K562 (cell line): ENCODE measurements around the gene RSRC1. TPM values are rescaled to one million over a fixed set of nuclear protein-coding genes. Genes with fewer than 3 reads are reported as not detected.

Source experiments
- CAMTA2 ChIP-seq: fragments of 250-450 bp; sonication (Bioruptor Pico); conservative IDR thresholded peaks from 2 replicates; pipeline ENCODE4 v1.5.1; 2022
- CREB1 ChIP-seq, 2 experiments: sonication (generic) in 1 of 2; formaldehyde crosslinking in 1 of 2; IDR thresholded peaks; 2 replicates each; pipeline versions ENCODE4 v1.6.1 to v1.8.0; 2012 to 2022; ENCODE audit warnings: inconsistent platforms in 1 of 2, mild to moderate bottlenecking in 1 of 2, missing genetic modification reagents in 1 of 2, moderate library complexity in 1 of 2
- CSDE1 ChIP-seq, 2 experiments: fragments of 450-650 bp; IDR thresholded peaks; 2 replicates each; pipeline ENCODE4 v1.6.1; 2016; ENCODE audit warnings: mild to moderate bottlenecking in 1 of 2
- FOXM1 ChIP-seq, 2 experiments: fragments of 450-650 bp in 1 of 2; sonication (generic) in 1 of 2; formaldehyde crosslinking in 1 of 2; IDR thresholded peaks; 2 replicates each; pipeline versions ENCODE4 v1.6.1 to v1.9.0; 2017 to 2022; ENCODE audit warnings: low read depth in 2 of 2, mild to moderate bottlenecking in 2 of 2, missing genetic modification reagents in 1 of 2, moderate library complexity in 1 of 2
- HDAC8 ChIP-seq: fragments of 450-650 bp; IDR thresholded peaks from 2 replicates; pipeline ENCODE4 v1.6.1; 2016; ENCODE audit warnings: mild to moderate bottlenecking, missing genetic modification characterization, moderate library complexity, missing compliant biosample characterization
- HNRNPL ChIP-seq: fragments of 200-400 bp; formaldehyde crosslinking; IDR thresholded peaks from 2 replicates; pipeline ENCODE4 v1.6.1; 2017; ENCODE audit warnings: low read depth, mild to moderate bottlenecking, low read length
- HOXB6 ChIP-seq: fragments of 250-450 bp; sonication (Bioruptor Pico); IDR thresholded peaks from 2 replicates; pipeline ENCODE4 v1.5.1; 2022; ENCODE audit warnings: mild to moderate bottlenecking, borderline replicate concordance
- IFI16 ChIP-seq: fragments of 250-450 bp; sonication (Bioruptor Pico); IDR thresholded peaks from 2 replicates; pipeline ENCODE4 v2.1.2; 2022; ENCODE audit warnings: mild to moderate bottlenecking, inconsistent platforms
- LCOR ChIP-seq: sonication (generic); formaldehyde crosslinking; IDR thresholded peaks from 2 replicates; pipeline ENCODE4 v1.8.0; 2022; ENCODE audit warnings: mild to moderate bottlenecking, missing genetic modification reagents
- NR3C1 ChIP-seq: sonication (generic); formaldehyde crosslinking; IDR thresholded peaks from 2 replicates; pipeline ENCODE4 v1.8.1; 2022; ENCODE audit warnings: missing genetic modification reagents
- RFX1 ChIP-seq: fragments of 450-650 bp; IDR thresholded peaks from 2 replicates; pipeline ENCODE4 v1.6.1; 2016; ENCODE audit warnings: mild to moderate bottlenecking, moderate library complexity
- SRF ChIP-seq, 2 experiments: fragments of 250-450, 450-650 bp in 1 of 2; sonication (Bioruptor Pico) in 1 of 2; sonication (generic) in 1 of 2; formaldehyde crosslinking; IDR thresholded peaks; 2 replicates each; pipeline versions ENCODE4 v1.5.0 to v1.5.1; 2020 to 2022; ENCODE audit warnings: mild to moderate bottlenecking in 1 of 2, missing genetic modification reagents in 1 of 2
- TEAD1 ChIP-seq, 2 experiments: fragments of 450-650 bp in 1 of 2; sonication (generic) in 1 of 2; formaldehyde crosslinking; IDR thresholded peaks; 2 replicates each; pipeline versions ENCODE4 v1.4.0 to v1.8.0; 2020 to 2022; ENCODE audit warnings: mild to moderate bottlenecking in 2 of 2, missing genetic modification reagents in 1 of 2
- XRCC5 ChIP-seq: fragments of 200-400 bp; formaldehyde crosslinking; IDR thresholded peaks from 2 replicates; pipeline ENCODE4 v1.6.1; 2017; ENCODE audit warnings: low read depth, mild to moderate bottlenecking, low read length
- ZBTB8A ChIP-seq: fragments of 450-650 bp; IDR thresholded peaks from 2 replicates; pipeline ENCODE4 v1.6.1; 2018; ENCODE audit warnings: mild to moderate bottlenecking, moderate library complexity; ENCODE audit not compliant: partially characterized antibody
- ZKSCAN3 ChIP-seq: fragments of 250-450 bp; sonication (Bioruptor Pico); IDR thresholded peaks from 2 replicates; pipeline ENCODE4 v1.4.0; 2020
- polyA plus RNA-seq, 8 experiments: library from polyadenylated mRNA; depleted of rRNA in 4 of 8; stranded (reverse) in 5 of 8; unstranded in 3 of 8; fragments of >200 nt; fragmentation: Nextera tagmentation in 2 of 8; fragmentation: Illumina TruSeq in 1 of 8; extraction: Ambion mirVana in 2 of 8; extraction: Trizol in 1 of 8; gene quantifications; 2 replicates each; pipeline versions ENCODE4 v1.2.1 to v1.2.3, GENCODE V29; 2011 to 2014; ENCODE audit warnings: inconsistent platforms in 1 of 8, missing spikeins in 1 of 8
- total RNA-seq, 7 experiments: library from RNA; depleted of rRNA in 6 of 7; stranded (reverse); fragments of >200 nt in 6 of 7; fragmentation: Illumina TruSeq in 2 of 7; extraction: Trizol in 2 of 7; gene quantifications; 2 replicates each; pipeline versions ENCODE4 v1.2.1 to v1.2.3, GENCODE V29; 2011 to 2021; ENCODE audit warnings: low replicate concordance in 1 of 7
- TF ChIP-seq, protein P1 (sequence below), 2 experiments: fragments of 150-350 bp in 1 of 2; IDR thresholded peaks; 2 replicates each; pipeline ENCODE4 v1.6.1; 2012 to 2016; ENCODE audit warnings: low read depth in 2 of 2, low read length in 2 of 2, mild to moderate bottlenecking in 1 of 2, moderate library complexity in 1 of 2
- TF ChIP-seq, protein P2 (sequence below): fragments of 450-650 bp; formaldehyde crosslinking; IDR thresholded peaks from 2 replicates; pipeline ENCODE4 v1.4.0; 2020; ENCODE audit warnings: mild to moderate bottlenecking, mixed read lengths
- TF ChIP-seq, protein P3 (sequence below), 2 experiments: IDR thresholded peaks; 2 replicates each; pipeline ENCODE4 v1.6.1; 2012; ENCODE audit warnings: improper control_type of control experiment in 2 of 2, low read depth in 2 of 2, low read length in 2 of 2, borderline replicate concordance in 1 of 2

Gene RSRC1
- total and polyA plus RNA-seq, 9 of the 15 experiments (the other 6 are each of a cell fraction or from before 2014, with no cell fraction given) = 19.3 to 128 (median 75.5) TPM

DNA sequence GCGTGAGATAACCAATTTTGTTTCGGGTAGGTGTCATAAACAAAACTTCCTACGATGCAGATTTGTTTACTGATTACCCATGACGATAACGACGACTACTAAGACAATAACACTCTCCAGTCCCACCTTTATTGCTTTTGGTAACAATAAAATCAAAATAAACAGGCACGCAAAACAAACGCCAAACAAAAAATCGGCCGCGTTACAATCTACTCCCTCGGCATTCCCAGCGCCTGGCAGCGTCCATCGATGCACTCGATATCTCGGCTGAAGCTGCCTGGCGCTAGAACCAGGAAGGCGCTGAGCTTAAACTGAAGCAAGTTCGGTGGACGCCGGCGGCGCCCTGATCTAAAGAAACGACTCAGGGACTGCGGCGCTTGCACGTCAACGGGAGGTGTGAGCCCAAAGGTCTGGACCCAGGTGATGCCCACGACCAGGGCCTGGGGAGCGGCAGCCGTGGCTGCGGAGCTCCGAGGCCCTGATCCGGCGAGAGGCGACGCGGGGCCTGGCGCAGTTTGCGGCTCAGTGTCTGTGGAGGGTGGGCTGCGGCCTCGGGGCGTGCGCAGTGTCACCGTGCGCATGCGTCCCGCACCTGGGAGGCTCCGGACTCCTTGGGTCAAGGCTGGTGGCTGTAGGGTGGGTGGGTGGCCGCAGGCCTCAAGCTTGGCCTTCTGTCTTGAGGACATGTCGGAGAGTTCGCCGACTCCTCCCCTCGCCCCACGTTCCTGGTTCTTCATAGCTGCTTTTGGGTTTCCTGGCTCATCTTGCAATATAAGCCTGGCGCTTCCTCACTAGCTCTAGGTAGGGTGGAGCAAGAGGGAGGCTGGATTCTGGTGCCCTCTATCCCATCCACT is at the start of gene RSRC1 (continued):
- TF ChIP-seq, protein P1, sequence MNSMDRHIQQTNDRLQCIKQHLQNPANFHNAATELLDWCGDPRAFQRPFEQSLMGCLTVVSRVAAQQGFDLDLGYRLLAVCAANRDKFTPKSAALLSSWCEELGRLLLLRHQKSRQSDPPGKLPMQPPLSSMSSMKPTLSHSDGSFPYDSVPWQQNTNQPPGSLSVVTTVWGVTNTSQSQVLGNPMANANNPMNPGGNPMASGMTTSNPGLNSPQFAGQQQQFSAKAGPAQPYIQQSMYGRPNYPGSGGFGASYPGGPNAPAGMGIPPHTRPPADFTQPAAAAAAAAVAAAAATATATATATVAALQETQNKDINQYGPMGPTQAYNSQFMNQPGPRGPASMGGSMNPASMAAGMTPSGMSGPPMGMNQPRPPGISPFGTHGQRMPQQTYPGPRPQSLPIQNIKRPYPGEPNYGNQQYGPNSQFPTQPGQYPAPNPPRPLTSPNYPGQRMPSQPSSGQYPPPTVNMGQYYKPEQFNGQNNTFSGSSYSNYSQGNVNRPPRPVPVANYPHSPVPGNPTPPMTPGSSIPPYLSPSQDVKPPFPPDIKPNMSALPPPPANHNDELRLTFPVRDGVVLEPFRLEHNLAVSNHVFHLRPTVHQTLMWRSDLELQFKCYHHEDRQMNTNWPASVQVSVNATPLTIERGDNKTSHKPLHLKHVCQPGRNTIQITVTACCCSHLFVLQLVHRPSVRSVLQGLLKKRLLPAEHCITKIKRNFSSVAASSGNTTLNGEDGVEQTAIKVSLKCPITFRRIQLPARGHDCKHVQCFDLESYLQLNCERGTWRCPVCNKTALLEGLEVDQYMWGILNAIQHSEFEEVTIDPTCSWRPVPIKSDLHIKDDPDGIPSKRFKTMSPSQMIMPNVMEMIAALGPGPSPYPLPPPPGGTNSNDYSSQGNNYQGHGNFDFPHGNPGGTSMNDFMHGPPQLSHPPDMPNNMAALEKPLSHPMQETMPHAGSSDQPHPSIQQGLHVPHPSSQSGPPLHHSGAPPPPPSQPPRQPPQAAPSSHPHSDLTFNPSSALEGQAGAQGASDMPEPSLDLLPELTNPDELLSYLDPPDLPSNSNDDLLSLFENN (IDR thresholded peaks at IDR 0.05; ENCODE audit: low read depth in 2 of 2, low read length in 2 of 2) = peak; percentile 42 to 96; a peak in 2 of 4 replicates
- TF ChIP-seq XRCC5 (peak; percentile 88), CAMTA2 (CRISPR knock-in tag) (no peak), LCOR (CRISPR knock-in tag) (peak; percentile 69; the same call in 1 of the 2 replicates), HNRNPL (peak; percentile 54; the same call in 1 of the 2 replicates), NR3C1 (CRISPR knock-in tag) (no peak), FOXM1 (IDR thresholded peaks at IDR 0.05; ENCODE audit: low read depth) (peak; percentile 80), FOXM1 (CRISPR knock-in tag; IDR thresholded peaks at IDR 0.05; ENCODE audit: low read depth) (no peak), ZBTB8A (no peak), HOXB6 (no peak), HDAC8 (tag) (no peak), IFI16 (CRISPR knock-in tag) (no peak), SRF (CRISPR knock-in tag; IDR thresholded peaks at IDR 0.05) (no peak; a peak in 2 of 4 replicates), ZKSCAN3 (CRISPR knock-in tag) (no peak), CSDE1 (IDR thresholded peaks at IDR 0.05) (no peak), CREB1 (IDR thresholded peaks at IDR 0.05) (peak; percentile 16; the same call in 1 of the 2 replicates), CREB1 (CRISPR knock-in tag; IDR thresholded peaks at IDR 0.05) (peak; percentile 69; the same call in 1 of the 2 replicates), TEAD1 (CRISPR knock-in tag; IDR thresholded peaks at IDR 0.05) (peak in 1 of 2 experiments; percentile 78; a peak in 2 of 4 replicates), RFX1 (no peak)
- TF ChIP-seq, protein P2, sequence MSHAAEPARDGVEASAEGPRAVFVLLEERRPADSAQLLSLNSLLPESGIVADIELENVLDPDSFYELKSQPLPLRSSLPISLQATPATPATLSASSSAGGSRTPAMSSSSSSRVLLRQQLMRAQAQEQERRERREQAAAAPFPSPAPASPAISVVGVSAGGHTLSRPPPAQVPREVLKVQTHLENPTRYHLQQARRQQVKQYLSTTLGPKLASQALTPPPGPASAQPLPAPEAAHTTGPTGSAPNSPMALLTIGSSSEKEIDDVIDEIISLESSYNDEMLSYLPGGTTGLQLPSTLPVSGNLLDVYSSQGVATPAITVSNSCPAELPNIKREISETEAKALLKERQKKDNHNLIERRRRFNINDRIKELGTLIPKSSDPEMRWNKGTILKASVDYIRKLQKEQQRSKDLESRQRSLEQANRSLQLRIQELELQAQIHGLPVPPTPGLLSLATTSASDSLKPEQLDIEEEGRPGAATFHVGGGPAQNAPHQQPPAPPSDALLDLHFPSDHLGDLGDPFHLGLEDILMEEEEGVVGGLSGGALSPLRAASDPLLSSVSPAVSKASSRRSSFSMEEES (CRISPR knock-in tag) = no peak
- TF ChIP-seq, protein P3, sequence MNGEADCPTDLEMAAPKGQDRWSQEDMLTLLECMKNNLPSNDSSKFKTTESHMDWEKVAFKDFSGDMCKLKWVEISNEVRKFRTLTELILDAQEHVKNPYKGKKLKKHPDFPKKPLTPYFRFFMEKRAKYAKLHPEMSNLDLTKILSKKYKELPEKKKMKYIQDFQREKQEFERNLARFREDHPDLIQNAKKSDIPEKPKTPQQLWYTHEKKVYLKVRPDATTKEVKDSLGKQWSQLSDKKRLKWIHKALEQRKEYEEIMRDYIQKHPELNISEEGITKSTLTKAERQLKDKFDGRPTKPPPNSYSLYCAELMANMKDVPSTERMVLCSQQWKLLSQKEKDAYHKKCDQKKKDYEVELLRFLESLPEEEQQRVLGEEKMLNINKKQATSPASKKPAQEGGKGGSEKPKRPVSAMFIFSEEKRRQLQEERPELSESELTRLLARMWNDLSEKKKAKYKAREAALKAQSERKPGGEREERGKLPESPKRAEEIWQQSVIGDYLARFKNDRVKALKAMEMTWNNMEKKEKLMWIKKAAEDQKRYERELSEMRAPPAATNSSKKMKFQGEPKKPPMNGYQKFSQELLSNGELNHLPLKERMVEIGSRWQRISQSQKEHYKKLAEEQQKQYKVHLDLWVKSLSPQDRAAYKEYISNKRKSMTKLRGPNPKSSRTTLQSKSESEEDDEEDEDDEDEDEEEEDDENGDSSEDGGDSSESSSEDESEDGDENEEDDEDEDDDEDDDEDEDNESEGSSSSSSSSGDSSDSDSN (IDR thresholded peaks at IDR 0.05; ENCODE audit: borderline replicate concordance in 1 of 2, low read depth in 2 of 2, low read length in 2 of 2) = no peak
